Erythroblast (primary cell): ENCODE results near the gene SHANK2.

Experiments
- GATA1 ChIP-seq: IDR thresholded peaks from 2 replicates; pipeline ENCODE4 v1.6.1; 2011; ENCODE audit warnings: low read depth, mild to moderate bottlenecking, control low read depth, low read length, moderate library complexity
- POLR2A ChIP-seq: IDR thresholded peaks from 2 replicates; pipeline ENCODE4 v1.6.1; 2011; ENCODE audit warnings: mild to moderate bottlenecking, low read length

GRCh38 chr11:71223081-71223405 lies 29.3 kb downstream of the SHANK2 start:
- TF ChIP-seq POLR2A (no peak), GATA1 (no peak)
